Measurements from ENCODE around the gene ALCAM.

The ALCAM gene

GRCh38 chr3:105616374-105617121 is 249.8 kb downstream of the ALCAM start:
- Histone ChIP-seq H3K4me3 (ENCODE audit: low read length) (no peak overlapping the region), H2AFZ (ENCODE audit: low read depth, low read length) (no peak overlapping the region), H3K27me3 (ENCODE audit: insufficient read depth, low read length) (no peaks in the 10 kb centered on the region), H3K36me3 (ENCODE audit: insufficient read depth, low read length) (no peaks in the 10 kb centered on the region), H3K4me1 (ENCODE audit: insufficient read depth, low read length) (peaks cover 3% of the 10 kb centered on the region), H3K9me3 (ENCODE audit: low read length) (no peaks in the 10 kb centered on the region)

GRCh38 chr3:105618556-105618955 is 251.8 kb downstream of the ALCAM start:
- Histone ChIP-seq H3K4me3 (ENCODE audit: low read length) (no peak overlapping the region), H3K9me3 (ENCODE audit: low read length) (no peaks in the 10 kb centered on the region), H3K36me3 (ENCODE audit: insufficient read depth, low read length) (no peaks in the 10 kb centered on the region), H2AFZ (ENCODE audit: low read depth, low read length) (no peak overlapping the region), H3K4me1 (ENCODE audit: insufficient read depth, low read length) (no peaks in the 10 kb centered on the region), H3K27me3 (ENCODE audit: insufficient read depth, low read length) (no peaks in the 10 kb centered on the region)

- Histone ChIP-seq H2AFZ (ENCODE audit: low read depth, low read length) (no peak overlapping the region), H3K4me1 (ENCODE audit: insufficient read depth, low read length) (no peaks in the 10 kb centered on the region), H3K4me3 (ENCODE audit: low read length) (no peak overlapping the region), H3K27me3 (ENCODE audit: insufficient read depth, low read length) (no peaks in the 10 kb centered on the region), H3K36me3 (ENCODE audit: insufficient read depth, low read length) (no peaks in the 10 kb centered on the region), H3K9me3 (ENCODE audit: low read length) (no peaks in the 10 kb centered on the region)
These were observed 252.9 kb downstream of the ALCAM start for GRCh38 chr3:105619651-105620050.

GRCh38 chr3:105620236-105620635 is 253.5 kb downstream of the ALCAM start:
- no peaks in the 10 kb centered on the region for H3K4me1 ChIP-seq (ENCODE audit: insufficient read depth, low read length)
- H3K9me3 ChIP-seq (ENCODE audit: low read length), result no peaks in the 10 kb centered on the region
- H2AFZ ChIP-seq (ENCODE audit: low read depth, low read length), result no peak overlapping the region
- H3K36me3 ChIP-seq (ENCODE audit: insufficient read depth, low read length), result no peaks in the 10 kb centered on the region
- no peak overlapping the region for H3K4me3 ChIP-seq (ENCODE audit: low read length)
- H3K27me3 ChIP-seq (ENCODE audit: insufficient read depth, low read length), result no peaks in the 10 kb centered on the region

- Histone ChIP-seq H3K4me1 (ENCODE audit: insufficient read depth, low read length) (no peaks in the 10 kb centered on the region), H3K36me3 (ENCODE audit: insufficient read depth, low read length) (no peaks in the 10 kb centered on the region), H2AFZ (ENCODE audit: low read depth, low read length) (no peak overlapping the region), H3K9me3 (ENCODE audit: low read length) (no peaks in the 10 kb centered on the region), H3K27me3 (ENCODE audit: insufficient read depth, low read length) (no peaks in the 10 kb centered on the region), H3K4me3 (ENCODE audit: low read length) (no peak overlapping the region)
These were observed 255.5 kb downstream of the ALCAM start for GRCh38 chr3:105622169-105622568.
